PC-9 (cell line): Measurements from ENCODE around the gene TPCN2. TPM values are rescaled to one million over a fixed set of nuclear protein-coding genes. Genes with fewer than 3 reads are reported as not detected.

Experiments used
- BruUV-seq: library from RNA; stranded (reverse); fragments of 400-500 nt; replicated peaks from 2 replicates; lab custom pipeline; 2021; lab: Mats Ljungman, UMichigan
- CTCF ChIA-PET: fragments of 300-600 bp; sonication (Branson Sonifier 250); formaldehyde crosslinking; loops from one replicate; lab custom pipeline; 2022; ENCODE audit warnings: antibody characterized with exemption; lab: Charles Lee
- POLR2A ChIA-PET: fragments of 300-600 bp; sonication (Branson Sonifier 250); formaldehyde crosslinking; loops from one replicate; lab custom pipeline; 2022; ENCODE audit warnings: antibody characterized with exemption; ENCODE audit not compliant: unreplicated experiment; lab: Charles Lee
- DNase-seq, 2 experiments: peaks; one replicate each; pipeline versions ENCODE4 v3.0.0 to v3.0.0-alpha.2; 2015 to 2022; ENCODE audit warnings: mixed read lengths in 1 of 2
- H2AFZ ChIP-seq: fragments of 200-600 bp; sonication (generic); 2 replicates; pipeline ENCODE4 v1.8.1; 2017; ENCODE audit warnings: antibody characterized with exemption
- H3F3A ChIP-seq: fragments of 200-600 bp; sonication (generic); 2 replicates; pipeline ENCODE4 v1.8.1; 2017; ENCODE audit warnings: antibody characterized with exemption, mild to moderate bottlenecking, low read depth; ENCODE audit not compliant: insufficient read depth
- H3K27ac ChIP-seq: fragments of 200-600 bp; sonication (generic); 2 replicates; pipeline ENCODE4 v1.6.1; 2016; ENCODE audit warnings: mixed run types
- H3K27me3 ChIP-seq: fragments of 200-600 bp; sonication (generic); 2 replicates; pipeline ENCODE4 v1.6.1; 2016; ENCODE audit warnings: low read depth, mixed run types; ENCODE audit not compliant: insufficient read depth
- H3K36me3 ChIP-seq: fragments of 200-600 bp; sonication (generic); 2 replicates; pipeline ENCODE4 v1.6.1; 2016; ENCODE audit warnings: low read depth, mixed run types
- H3K4me1 ChIP-seq: fragments of 200-600 bp; sonication (generic); replicated peaks from 2 replicates; pipeline ENCODE4 v1.6.1; 2016; ENCODE audit warnings: mixed run types; ENCODE audit not compliant: insufficient read depth
- H3K4me2 ChIP-seq: fragments of 200-600 bp; sonication (generic); 2 replicates; pipeline ENCODE4 v1.6.1; 2017; ENCODE audit warnings: mixed run types
- H3K4me3 ChIP-seq: fragments of 200-600 bp; sonication (generic); 2 replicates; pipeline ENCODE4 v1.6.1; 2016; ENCODE audit warnings: mixed run types
- H3K79me2 ChIP-seq: fragments of 200-600 bp; sonication (generic); 2 replicates; pipeline ENCODE4 v1.6.1; 2017; ENCODE audit warnings: low read depth, mixed run types
- H3K9me2 ChIP-seq: fragments of 200-600 bp; sonication (generic); 2 replicates; pipeline ENCODE4 v1.8.1; 2017; ENCODE audit warnings: mild to moderate bottlenecking; ENCODE audit not compliant: insufficient read depth
- H3K9me3 ChIP-seq: fragments of 200-600 bp; sonication (generic); 2 replicates; pipeline ENCODE4 v1.8.1; 2016; ENCODE audit warnings: low read depth; ENCODE audit not compliant: insufficient read depth
- H4K20me1 ChIP-seq: fragments of 200-600 bp; sonication (generic); 2 replicates; pipeline ENCODE4 v1.8.1; 2017; ENCODE audit not compliant: insufficient read depth
- CTCF ChIP-seq: fragments of 200-600 bp; sonication (generic); conservative IDR thresholded peaks from 2 replicates; pipeline ENCODE4 v1.6.1; 2017; ENCODE audit warnings: mixed run types, antibody characterized with exemption, mild to moderate bottlenecking, moderate library complexity
- EZH2 ChIP-seq: fragments of 200-600 bp; sonication (generic); IDR thresholded peaks from 2 replicates; pipeline ENCODE4 v1.8.0; 2017; ENCODE audit warnings: antibody characterized with exemption, low read depth
- intact Hi-C: fragments of 100-400 bp; cut with micrococcal nuclease; formaldehyde crosslinking; loops from one replicate; pipeline ENCODE4 v1.10.0; 2022; ENCODE audit not compliant: unreplicated experiment
- total RNA-seq: library from RNA; stranded (reverse); gene quantifications from 2 replicates; pipeline ENCODE4 v1.2.3, GENCODE V29; 2021

Gene TPCN2
- total RNA-seq, 1 experiment from 2014 or later, result 24.8 TPM

- H3K36me3 ChIP-seq, result no peaks in the 10 kb centered on the region
- no peaks in the 10 kb centered on the region for H4K20me1 ChIP-seq
- no peaks in the 10 kb centered on the region for H3K9me2 ChIP-seq
- H3K4me1 ChIP-seq, result peaks cover 15% of the 10 kb centered on the region
- no peaks in the 10 kb centered on the region for H3K9me3 ChIP-seq
- no TSS peak for BruUV-seq
- no peak overlapping the region for H3K27ac ChIP-seq
- ChIA-PET CTCF (no interaction called here), POLR2A (no interaction called here)
- no peak overlapping the region for H3K4me2 ChIP-seq
- H3F3A ChIP-seq, result no peaks in the 10 kb centered on the region
- no peak for TF ChIP-seq EZH2
- no peak for TF ChIP-seq CTCF
- H3K27me3 ChIP-seq, result no peaks in the 10 kb centered on the region
- intact Hi-C loops, result no loop called here
- H2AFZ ChIP-seq, result no peak overlapping the region
- no peak for DNase-seq
- no peak overlapping the region for H3K4me3 ChIP-seq
- no peaks in the 10 kb centered on the region for H3K79me2 ChIP-seq
Measured at GRCh38 chr11:69160296-69161116, 111.8 kb downstream of the TPCN2 start.

- H2AFZ ChIP-seq, result no peak overlapping the region
- ChIA-PET CTCF (no interaction called here), POLR2A (no interaction called here)
- no peak for TF ChIP-seq CTCF
- no peak for TF ChIP-seq EZH2
- DNase-seq, result no peak
- no peak overlapping the region for H3K4me2 ChIP-seq
- H3K4me1 ChIP-seq, result peaks cover 14% of the 10 kb centered on the region
- H4K20me1 ChIP-seq, result no peaks in the 10 kb centered on the region
- no peaks in the 10 kb centered on the region for H3K9me2 ChIP-seq
- H3K36me3 ChIP-seq, result no peaks in the 10 kb centered on the region
- H3K27ac ChIP-seq, result no peak overlapping the region
- no peaks in the 10 kb centered on the region for H3F3A ChIP-seq
- H3K27me3 ChIP-seq, result no peaks in the 10 kb centered on the region
- intact Hi-C loops, result no loop called here
- H3K79me2 ChIP-seq, result no peaks in the 10 kb centered on the region
- no TSS peak for BruUV-seq
- no peak overlapping the region for H3K4me3 ChIP-seq
- H3K9me3 ChIP-seq, result no peaks in the 10 kb centered on the region
Measured at GRCh38 chr11:69161117-69161407, 112.3 kb downstream of the TPCN2 start.

- Histone ChIP-seq H3K4me1 (peaks cover 17% of the 10 kb centered on the region), H3K4me2 (no peak overlapping the region), H3K9me2 (no peaks in the 10 kb centered on the region), H4K20me1 (no peaks in the 10 kb centered on the region), H3K27ac (no peak overlapping the region), H3K4me3 (no peak overlapping the region), H2AFZ (no peak overlapping the region), H3K27me3 (no peaks in the 10 kb centered on the region), H3K36me3 (no peaks in the 10 kb centered on the region), H3K79me2 (no peaks in the 10 kb centered on the region), H3K9me3 (no peaks in the 10 kb centered on the region), H3F3A (peaks cover 6% of the 10 kb centered on the region; the same call in 1 of the 2 replicates)
- ChIA-PET POLR2A (interaction anchor here (0.5 kb wide), 1 partner anchor 8 kb away, joined by 3 read pairs; no protein-coding TSS in a partner anchor), CTCF (no interaction called here)
- TF ChIP-seq EZH2, result no peak
- no peak for TF ChIP-seq CTCF
- intact Hi-C loops, result no loop called here
- DNase-seq, result no peak
- BruUV-seq, result no TSS peak
Measured at GRCh38 chr11:69162505-69162904, 113.8 kb downstream of the TPCN2 start.
